Ishikawa (cell line): ENCODE results near the gene SAMD14.

Experiments
- CEBPB ChIP-seq: IDR thresholded peaks from 2 replicates; pipeline ENCODE4 v1.6.1; 2012
- CREB1 ChIP-seq: IDR thresholded peaks from 2 replicates; pipeline ENCODE4 v1.6.1; 2012; ENCODE audit warnings: low read depth
- EGR1 ChIP-seq: IDR thresholded peaks from 2 replicates; pipeline ENCODE4 v1.6.1; 2012
- EP300 ChIP-seq: IDR thresholded peaks from 2 replicates; pipeline ENCODE4 v1.6.1; 2012; ENCODE audit warnings: borderline replicate concordance
- FOXM1 ChIP-seq: IDR thresholded peaks from 2 replicates; pipeline ENCODE4 v1.6.1; 2012; ENCODE audit warnings: low read depth, borderline replicate concordance
- MAX ChIP-seq: IDR thresholded peaks from 2 replicates; pipeline ENCODE4 v1.6.1; 2012
- NFIC ChIP-seq: IDR thresholded peaks from 2 replicates; pipeline ENCODE4 v1.6.1; 2012
- RAD21 ChIP-seq: IDR thresholded peaks from 2 replicates; pipeline ENCODE4 v1.6.1; 2012; ENCODE audit warnings: low read depth
- TAF1 ChIP-seq: IDR thresholded peaks from 2 replicates; pipeline ENCODE4 v1.6.1; 2012; ENCODE audit warnings: low read depth, mild to moderate bottlenecking
- TCF12 ChIP-seq: IDR thresholded peaks from 2 replicates; pipeline ENCODE4 v1.6.1; 2012; ENCODE audit warnings: low read depth
- TEAD4 ChIP-seq: IDR thresholded peaks from 2 replicates; pipeline ENCODE4 v1.6.1; 2012
- YY1 ChIP-seq: IDR thresholded peaks from 2 replicates; pipeline ENCODE4 v1.6.1; 2012; ENCODE audit warnings: low read depth
- ZBTB7A ChIP-seq: IDR thresholded peaks from 2 replicates; pipeline ENCODE4 v1.6.1; 2012; ENCODE audit warnings: low read depth
- TF ChIP-seq, protein P1 (sequence below): IDR thresholded peaks from 2 replicates; pipeline ENCODE4 v1.6.1; 2012
- TF ChIP-seq, protein P2 (sequence below): IDR thresholded peaks from 2 replicates; pipeline ENCODE4 v1.6.1; 2012; ENCODE audit warnings: low read depth, mild to moderate bottlenecking

Gene SAMD14

GRCh38 chr17:50120475-50121253 lies 9.3 kb downstream of the SAMD14 start:
- TF ChIP-seq, protein P1, sequence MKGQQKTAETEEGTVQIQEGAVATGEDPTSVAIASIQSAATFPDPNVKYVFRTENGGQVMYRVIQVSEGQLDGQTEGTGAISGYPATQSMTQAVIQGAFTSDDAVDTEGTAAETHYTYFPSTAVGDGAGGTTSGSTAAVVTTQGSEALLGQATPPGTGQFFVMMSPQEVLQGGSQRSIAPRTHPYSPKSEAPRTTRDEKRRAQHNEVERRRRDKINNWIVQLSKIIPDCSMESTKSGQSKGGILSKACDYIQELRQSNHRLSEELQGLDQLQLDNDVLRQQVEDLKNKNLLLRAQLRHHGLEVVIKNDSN: no peak
- TF ChIP-seq MAX (no peak), CEBPB (no peak), YY1 (no peak), TEAD4 (no peak), FOXM1 (no peak), TAF1 (no peak), NFIC (no peak), TCF12 (no peak), ZBTB7A (no peak), CREB1 (no peak), EGR1 (no peak), EP300 (no peak), RAD21 (no peak)
- TF ChIP-seq, protein P2, sequence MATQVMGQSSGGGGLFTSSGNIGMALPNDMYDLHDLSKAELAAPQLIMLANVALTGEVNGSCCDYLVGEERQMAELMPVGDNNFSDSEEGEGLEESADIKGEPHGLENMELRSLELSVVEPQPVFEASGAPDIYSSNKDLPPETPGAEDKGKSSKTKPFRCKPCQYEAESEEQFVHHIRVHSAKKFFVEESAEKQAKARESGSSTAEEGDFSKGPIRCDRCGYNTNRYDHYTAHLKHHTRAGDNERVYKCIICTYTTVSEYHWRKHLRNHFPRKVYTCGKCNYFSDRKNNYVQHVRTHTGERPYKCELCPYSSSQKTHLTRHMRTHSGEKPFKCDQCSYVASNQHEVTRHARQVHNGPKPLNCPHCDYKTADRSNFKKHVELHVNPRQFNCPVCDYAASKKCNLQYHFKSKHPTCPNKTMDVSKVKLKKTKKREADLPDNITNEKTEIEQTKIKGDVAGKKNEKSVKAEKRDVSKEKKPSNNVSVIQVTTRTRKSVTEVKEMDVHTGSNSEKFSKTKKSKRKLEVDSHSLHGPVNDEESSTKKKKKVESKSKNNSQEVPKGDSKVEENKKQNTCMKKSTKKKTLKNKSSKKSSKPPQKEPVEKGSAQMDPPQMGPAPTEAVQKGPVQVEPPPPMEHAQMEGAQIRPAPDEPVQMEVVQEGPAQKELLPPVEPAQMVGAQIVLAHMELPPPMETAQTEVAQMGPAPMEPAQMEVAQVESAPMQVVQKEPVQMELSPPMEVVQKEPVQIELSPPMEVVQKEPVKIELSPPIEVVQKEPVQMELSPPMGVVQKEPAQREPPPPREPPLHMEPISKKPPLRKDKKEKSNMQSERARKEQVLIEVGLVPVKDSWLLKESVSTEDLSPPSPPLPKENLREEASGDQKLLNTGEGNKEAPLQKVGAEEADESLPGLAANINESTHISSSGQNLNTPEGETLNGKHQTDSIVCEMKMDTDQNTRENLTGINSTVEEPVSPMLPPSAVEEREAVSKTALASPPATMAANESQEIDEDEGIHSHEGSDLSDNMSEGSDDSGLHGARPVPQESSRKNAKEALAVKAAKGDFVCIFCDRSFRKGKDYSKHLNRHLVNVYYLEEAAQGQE: no peak

DNA sequence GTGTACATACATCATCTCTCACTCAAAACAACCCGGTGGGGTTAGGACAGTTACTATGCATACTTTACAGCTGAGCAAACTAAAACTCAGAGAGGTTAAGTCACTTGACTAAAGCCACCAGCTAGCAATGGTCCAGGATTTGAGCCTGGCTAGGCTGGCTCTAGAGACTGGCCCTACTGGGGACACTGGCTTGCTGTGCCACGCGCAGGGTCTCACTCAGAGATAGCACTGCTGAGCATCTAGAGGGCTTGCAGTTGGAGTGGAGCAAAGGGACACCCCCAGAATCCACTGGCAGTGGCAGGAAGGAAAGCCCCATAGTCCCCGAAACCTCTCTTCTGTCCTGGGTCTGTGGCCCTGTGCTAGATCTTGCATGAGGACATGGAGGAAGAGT lies 11.1 kb downstream of the SAMD14 start:
- TF ChIP-seq EP300 (no peak), CEBPB (no peak), CREB1 (no peak), TEAD4 (no peak), RAD21 (no peak), TAF1 (no peak), EGR1 (no peak), NFIC (no peak), TCF12 (no peak), MAX (no peak), YY1 (no peak), FOXM1 (no peak)
- TF ChIP-seq, protein P2: no peak
- TF ChIP-seq, protein P1: no peak

GRCh38 chr17:50118076-50118827 lies 11.7 kb downstream of the SAMD14 start:
- no peak for TF ChIP-seq ZBTB7A
- no peak for TF ChIP-seq CREB1
- TF ChIP-seq EP300: no peak
- TF ChIP-seq YY1: no peak
- no peak for TF ChIP-seq RAD21
- no peak for TF ChIP-seq TAF1

- no peak for TF ChIP-seq TEAD4
- no peak for TF ChIP-seq CREB1
- TF ChIP-seq NFIC: no peak
- TF ChIP-seq EP300: no peak
- TF ChIP-seq TCF12: no peak
- no peak for TF ChIP-seq FOXM1
- no peak for TF ChIP-seq TAF1
- TF ChIP-seq ZBTB7A: no peak
- TF ChIP-seq, protein P2: no peak
- no peak for TF ChIP-seq YY1
- no peak for TF ChIP-seq RAD21
- TF ChIP-seq, protein P1: no peak
- TF ChIP-seq MAX: no peak
- no peak for TF ChIP-seq EGR1
- no peak for TF ChIP-seq CEBPB
Observed at GRCh38 chr17:50117202-50118051, 12.5 kb downstream of the SAMD14 start.
